Stimulated activated CD4-positive, alpha-beta T cell treated with anti-CD3 and anti-CD28 coated beads, Interleukin-15, amount 100 ng/mL, for 24 hours (primary cell): Measurements from ENCODE around the gene OR10G4.
"Not testable (repeated sequence)": the region's sequence is repeated elsewhere in the genome, so short reads cannot be mapped to it uniquely, and the experiment has no call there.

Experiments used
- DNase-seq: peaks from one replicate; pipeline ENCODE4 v3.0.0-alpha.2; 2020

Gene OR10G4, protein sequence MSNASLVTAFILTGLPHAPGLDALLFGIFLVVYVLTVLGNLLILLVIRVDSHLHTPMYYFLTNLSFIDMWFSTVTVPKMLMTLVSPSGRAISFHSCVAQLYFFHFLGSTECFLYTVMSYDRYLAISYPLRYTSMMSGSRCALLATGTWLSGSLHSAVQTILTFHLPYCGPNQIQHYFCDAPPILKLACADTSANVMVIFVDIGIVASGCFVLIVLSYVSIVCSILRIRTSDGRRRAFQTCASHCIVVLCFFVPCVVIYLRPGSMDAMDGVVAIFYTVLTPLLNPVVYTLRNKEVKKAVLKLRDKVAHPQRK

GRCh38 chr11:124012697-124013096, at the start of gene OR10G4:
Gene OR10G4 (plus strand): TSS chr11:124012997. CDS start chr11:124015575, 2,578 bp downstream.
- no peak for DNase-seq

DNA sequence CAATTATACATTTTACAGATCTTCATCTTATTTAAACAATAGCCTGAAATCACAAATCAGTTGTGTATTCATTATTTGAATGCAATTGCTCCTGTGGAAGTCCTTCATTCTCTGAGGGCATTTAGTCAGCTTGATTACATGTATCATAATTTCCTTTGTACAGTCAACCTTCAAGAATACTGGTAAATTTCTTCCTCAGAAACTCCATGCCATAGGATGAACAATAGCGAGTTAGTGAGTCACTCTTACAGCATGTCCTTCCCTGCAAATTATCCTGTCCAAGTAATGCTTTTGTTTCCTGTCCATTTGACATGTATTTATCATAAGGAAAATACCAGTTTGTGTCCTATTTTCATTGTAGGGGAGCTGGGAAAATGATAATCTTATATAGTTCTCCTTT, 39.0 kb upstream of the OR10G4 start:
- no peak for DNase-seq

- DNase-seq, result no peak
Observed at GRCh38 chr11:123976770-123977560, 35.8 kb upstream of the OR10G4 start.

- no peak for DNase-seq
Observed at GRCh38 chr11:123977731-123978347, 35.0 kb upstream of the OR10G4 start, which contains the start of gene OR10S1. Gene OR10S1 (minus strand): TSS chr11:123977781. CDS start chr11:123977664, 117 bp downstream.

DNA sequence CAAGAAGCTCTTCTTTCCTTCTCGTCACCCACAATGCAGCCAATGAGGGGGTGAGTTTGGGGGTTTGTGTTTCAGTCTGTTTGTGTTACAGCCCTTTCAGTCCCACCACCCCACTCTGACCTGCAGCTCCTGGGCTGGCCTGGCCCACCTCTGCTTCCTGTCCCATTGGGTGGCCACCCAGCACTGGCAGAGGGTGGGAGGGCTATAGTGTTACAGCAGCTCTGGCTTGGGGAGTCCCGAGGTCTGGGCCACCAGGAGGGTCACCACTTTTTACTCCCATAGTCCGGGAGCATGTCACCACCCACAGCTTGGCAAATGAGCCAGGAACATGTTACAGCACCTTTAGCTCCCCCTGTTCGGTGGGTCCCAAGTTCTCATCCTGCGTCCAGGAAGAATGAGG, 33.5 kb upstream of the OR10G4 start:
- DNase-seq, result no peak

GRCh38 chr11:123995119-123995518, 17.7 kb upstream of the OR10G4 start, which contains the start of gene OR10G6:
Gene OR10G6 (minus strand): TSS chr11:123995161. CDS start chr11:123995161, 0 bp downstream.
- no peak for DNase-seq

- not testable (repeated sequence) for DNase-seq
Observed at GRCh38 chr11:124015837-124016236, 3.0 kb downstream of the OR10G4 start.

DNA sequence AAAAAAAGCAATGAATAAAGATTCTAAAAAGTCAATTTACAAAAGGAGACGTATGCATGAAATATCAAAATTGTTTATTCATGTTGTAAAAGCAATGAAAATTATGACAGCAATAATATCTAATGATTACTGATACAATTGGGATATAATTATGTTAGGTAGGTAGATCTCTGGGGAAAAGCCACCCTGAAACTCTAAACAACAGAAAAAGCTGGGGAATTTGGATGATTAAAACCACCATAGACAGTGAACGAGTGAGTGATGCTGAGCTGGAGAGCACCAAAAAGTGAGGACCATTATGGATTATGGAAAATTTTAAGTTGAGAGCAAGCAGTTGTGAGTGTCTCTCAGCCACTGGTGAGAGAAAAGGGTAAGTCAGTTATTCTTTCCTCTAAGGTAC, 13.7 kb downstream of the OR10G4 start, which contains the start of gene OR10G8:
TSS of gene OR10G8 (plus strand) at position 301 of the 400 bp plus-strand sequence. CDS start 2,825 bp downstream, outside the sequence.
- DNase-seq, result no peak

DNA sequence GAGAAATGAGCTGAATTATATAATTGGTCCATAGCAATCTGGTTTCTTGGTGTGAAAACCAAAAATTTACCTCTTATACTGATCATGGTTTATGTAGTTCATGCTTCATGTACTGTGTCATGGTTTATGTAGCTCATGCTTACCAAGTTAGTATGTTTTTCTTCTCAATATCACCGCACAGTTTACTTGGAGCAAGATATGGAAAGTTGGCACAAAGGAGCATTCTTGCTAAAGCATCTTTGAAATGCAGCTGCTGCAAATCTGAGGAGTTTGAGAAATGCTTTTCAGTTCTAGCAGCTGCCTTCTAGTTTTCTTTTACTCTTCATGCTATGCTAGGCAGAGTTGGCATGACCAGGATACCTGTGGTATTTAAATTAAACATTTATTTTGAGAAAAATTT, 23.9 kb downstream of the OR10G4 start:
- DNase-seq, result no peak

GRCh38 chr11:124039557-124039956, 26.8 kb downstream of the OR10G4 start:
- no peak for DNase-seq

DNA sequence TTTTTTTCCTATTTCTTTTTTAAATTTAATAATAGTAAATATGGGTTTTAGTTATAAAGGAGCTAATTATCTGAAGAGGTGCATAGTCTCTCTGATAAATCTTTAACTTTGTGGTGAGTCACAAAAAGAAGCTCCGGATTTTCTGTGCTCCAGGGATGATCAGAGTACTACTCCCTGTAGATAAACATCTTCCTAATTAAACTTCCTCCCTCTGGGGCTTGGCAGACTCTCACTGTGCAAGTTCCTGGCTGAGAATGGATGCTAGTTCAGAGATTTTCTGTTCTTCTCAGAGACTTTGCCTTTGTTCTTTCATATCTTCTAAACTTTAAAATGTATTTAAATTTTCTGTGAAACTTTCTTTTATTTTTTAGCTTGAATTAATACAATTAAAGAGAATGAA, 28.5 kb downstream of the OR10G4 start, which contains the start of gene OR10G7:
TSS of gene OR10G7 (minus strand) at position 72 of the 400 bp plus-strand sequence. CDS start 2,324 bp downstream, outside the sequence.
- no peak for DNase-seq

DNA sequence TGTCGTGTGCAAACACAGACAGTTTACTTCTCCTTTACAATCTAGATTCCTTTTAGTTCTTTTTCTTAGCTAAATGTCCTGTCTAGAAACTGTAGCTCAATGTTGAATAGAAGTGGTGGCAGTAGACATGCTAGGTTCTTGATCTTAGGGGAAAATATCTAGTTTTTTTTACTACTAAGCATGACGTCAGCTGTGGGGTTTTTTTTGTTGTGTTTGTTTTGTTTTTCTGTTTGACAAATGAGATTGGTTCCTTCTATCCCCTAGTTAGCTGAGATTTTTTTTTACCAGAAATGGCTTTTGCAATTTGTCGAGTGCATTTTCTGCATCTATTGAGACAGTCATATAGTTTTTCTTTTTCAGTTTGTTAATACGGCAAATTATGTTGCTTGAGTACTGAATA, 30.6 kb downstream of the OR10G4 start:
- DNase-seq, result no peak

GRCh38 chr11:124050748-124051147, 38.0 kb downstream of the OR10G4 start:
- DNase-seq, result no peak

DNA sequence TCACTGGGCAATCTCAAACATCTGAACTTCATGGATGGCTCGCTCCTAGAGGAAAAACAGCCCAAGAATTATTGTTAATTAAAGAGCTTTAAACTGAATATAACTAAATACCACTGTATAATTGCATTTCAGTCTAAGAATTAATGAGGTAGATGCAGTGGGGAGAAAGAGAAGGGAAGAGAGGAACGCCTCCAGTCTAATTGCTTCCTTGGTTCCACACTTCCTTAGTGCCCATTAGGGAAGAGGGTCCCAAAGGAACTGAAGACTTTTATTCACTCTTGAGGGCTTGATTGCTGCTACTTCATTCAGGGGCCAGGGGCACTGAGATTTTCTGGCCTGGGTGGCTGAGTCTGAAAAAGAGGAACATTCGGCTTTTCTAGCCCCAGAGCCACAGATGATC, 40.2 kb downstream of the OR10G4 start:
- no peak for DNase-seq
